Adrenal gland (tissue), 5 donors: Measurements from ENCODE around the gene BCAS3.

Experiments used
- POLR2A ChIP-seq, 2 donors: fragments of 450-650 bp; IDR thresholded peaks; one replicate each; pipeline ENCODE4 v1.6.1; 2017; ENCODE audit warnings: antibody characterized with exemption in 2 of 2, mild to moderate bottlenecking in 2 of 2, moderate library complexity in 1 of 2
- TF ChIP-seq, protein P1 (sequence below), 6 experiments: fragments of 450-650 bp in 4 of 6; fragments of 200-600 bp in 2 of 6; sonication (generic) in 1 of 6; IDR thresholded peaks; 1 replicate in 5 of 6; 2 replicates in 1 of 6; pipeline versions ENCODE4 v1.5.1 to v1.8.0; 2016 to 2021; ENCODE audit warnings: antibody characterized with exemption in 6 of 6, mild to moderate bottlenecking in 2 of 6, moderate library complexity in 1 of 6
- donor health status: DM: no; HTN: no; CAD: no.

DNA sequence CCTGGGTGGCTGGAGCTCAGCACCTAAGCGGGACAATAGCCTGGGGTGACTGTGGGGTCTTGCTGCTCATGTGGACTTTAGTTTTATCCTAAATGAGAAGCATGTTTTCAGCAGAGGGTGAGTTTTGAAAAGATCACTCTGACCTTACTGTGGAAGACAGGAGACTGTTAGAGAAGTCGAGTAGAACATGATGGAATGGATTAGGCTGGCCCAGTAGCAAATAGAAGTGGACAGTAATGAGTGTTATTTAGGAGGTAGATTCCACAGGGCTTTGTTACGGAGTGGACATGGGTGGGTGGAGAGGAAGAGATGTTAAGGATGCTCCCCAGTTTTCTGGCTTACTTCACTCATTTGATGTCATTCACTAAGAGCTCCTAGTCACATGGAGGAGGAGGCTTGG, 648.7 kb downstream of the BCAS3 start:
- no peak for TF ChIP-seq POLR2A (IDR thresholded peaks at IDR 0.05)
- TF ChIP-seq, protein P1, sequence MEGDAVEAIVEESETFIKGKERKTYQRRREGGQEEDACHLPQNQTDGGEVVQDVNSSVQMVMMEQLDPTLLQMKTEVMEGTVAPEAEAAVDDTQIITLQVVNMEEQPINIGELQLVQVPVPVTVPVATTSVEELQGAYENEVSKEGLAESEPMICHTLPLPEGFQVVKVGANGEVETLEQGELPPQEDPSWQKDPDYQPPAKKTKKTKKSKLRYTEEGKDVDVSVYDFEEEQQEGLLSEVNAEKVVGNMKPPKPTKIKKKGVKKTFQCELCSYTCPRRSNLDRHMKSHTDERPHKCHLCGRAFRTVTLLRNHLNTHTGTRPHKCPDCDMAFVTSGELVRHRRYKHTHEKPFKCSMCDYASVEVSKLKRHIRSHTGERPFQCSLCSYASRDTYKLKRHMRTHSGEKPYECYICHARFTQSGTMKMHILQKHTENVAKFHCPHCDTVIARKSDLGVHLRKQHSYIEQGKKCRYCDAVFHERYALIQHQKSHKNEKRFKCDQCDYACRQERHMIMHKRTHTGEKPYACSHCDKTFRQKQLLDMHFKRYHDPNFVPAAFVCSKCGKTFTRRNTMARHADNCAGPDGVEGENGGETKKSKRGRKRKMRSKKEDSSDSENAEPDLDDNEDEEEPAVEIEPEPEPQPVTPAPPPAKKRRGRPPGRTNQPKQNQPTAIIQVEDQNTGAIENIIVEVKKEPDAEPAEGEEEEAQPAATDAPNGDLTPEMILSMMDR (IDR thresholded peaks at IDR 0.05): no peak
